ENCODE results near the gene IMMP2L. TPM values are rescaled to one million over a fixed set of nuclear protein-coding genes. Genes with fewer than 3 reads are reported as not detected.
"Not testable (repeated sequence)": the region's sequence is repeated elsewhere in the genome, so short reads cannot be mapped to it uniquely, and the experiment has no call there.

IMMP2L gene
- total RNA-seq, 1 donor from 2014 or later = 17.8 TPM

GRCh38 chr7:111074748-111075146 is 487.5 kb downstream of the IMMP2L start:
- no peak for DNase-seq
- TF ChIP-seq, protein P1, sequence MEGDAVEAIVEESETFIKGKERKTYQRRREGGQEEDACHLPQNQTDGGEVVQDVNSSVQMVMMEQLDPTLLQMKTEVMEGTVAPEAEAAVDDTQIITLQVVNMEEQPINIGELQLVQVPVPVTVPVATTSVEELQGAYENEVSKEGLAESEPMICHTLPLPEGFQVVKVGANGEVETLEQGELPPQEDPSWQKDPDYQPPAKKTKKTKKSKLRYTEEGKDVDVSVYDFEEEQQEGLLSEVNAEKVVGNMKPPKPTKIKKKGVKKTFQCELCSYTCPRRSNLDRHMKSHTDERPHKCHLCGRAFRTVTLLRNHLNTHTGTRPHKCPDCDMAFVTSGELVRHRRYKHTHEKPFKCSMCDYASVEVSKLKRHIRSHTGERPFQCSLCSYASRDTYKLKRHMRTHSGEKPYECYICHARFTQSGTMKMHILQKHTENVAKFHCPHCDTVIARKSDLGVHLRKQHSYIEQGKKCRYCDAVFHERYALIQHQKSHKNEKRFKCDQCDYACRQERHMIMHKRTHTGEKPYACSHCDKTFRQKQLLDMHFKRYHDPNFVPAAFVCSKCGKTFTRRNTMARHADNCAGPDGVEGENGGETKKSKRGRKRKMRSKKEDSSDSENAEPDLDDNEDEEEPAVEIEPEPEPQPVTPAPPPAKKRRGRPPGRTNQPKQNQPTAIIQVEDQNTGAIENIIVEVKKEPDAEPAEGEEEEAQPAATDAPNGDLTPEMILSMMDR (IDR thresholded peaks at IDR 0.05; ENCODE audit: borderline replicate concordance) = no peak
- no peaks in the 10 kb centered on the region for H3K27me3 ChIP-seq (ENCODE audit: low read depth)
- no peak overlapping the region for H3K4me3 ChIP-seq
- H3K9me3 ChIP-seq (replicated peaks) = no peaks in the 10 kb centered on the region
- H3K36me3 ChIP-seq = no peaks in the 10 kb centered on the region
- peaks cover 21% of the 10 kb centered on the region for H3K4me1 ChIP-seq
- intact Hi-C loops (cut with micrococcal nuclease) = no loop called here
- H3K27ac ChIP-seq (replicated peaks) = no peak overlapping the region

DNA sequence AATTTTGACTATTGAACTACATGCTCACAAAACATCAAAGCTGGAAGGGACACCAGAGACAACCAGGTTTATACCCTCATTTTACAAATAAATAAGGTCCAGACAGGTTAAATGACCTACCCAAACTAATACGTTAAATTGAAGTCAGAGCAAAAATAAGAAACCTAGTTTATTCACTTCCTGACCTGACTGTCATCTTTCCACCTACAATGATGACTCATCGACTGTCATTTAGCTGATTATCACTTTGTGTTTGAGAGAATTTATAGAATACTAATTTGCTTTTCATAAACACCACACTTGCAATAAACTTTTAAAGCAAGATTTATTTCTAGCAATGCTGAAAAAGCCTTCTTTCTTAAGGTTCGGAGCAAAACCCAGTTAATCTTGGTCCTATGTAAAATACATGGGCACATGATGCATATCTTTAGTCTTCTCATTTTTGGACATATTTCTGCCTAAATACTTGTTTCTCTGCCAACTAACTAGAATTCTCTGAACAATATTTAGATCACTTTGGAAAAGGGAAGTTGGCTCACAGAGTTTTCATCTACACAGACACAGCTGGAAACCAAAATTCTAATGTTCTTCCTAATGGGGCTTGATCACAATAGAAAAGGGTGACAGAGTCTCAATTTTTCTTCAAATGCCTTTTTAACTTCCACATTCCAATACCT is 488.1 kb downstream of the IMMP2L start:
- no peak for DNase-seq
- TF ChIP-seq, protein P1 (IDR thresholded peaks at IDR 0.05; ENCODE audit: borderline replicate concordance) = no peak
- Histone ChIP-seq H3K36me3 (no peaks in the 10 kb centered on the region), H3K27ac (replicated peaks) (no peak overlapping the region), H3K4me3 (no peak overlapping the region), H3K27me3 (ENCODE audit: low read depth) (no peaks in the 10 kb centered on the region), H3K4me1 (peaks cover 21% of the 10 kb centered on the region), H3K9me3 (replicated peaks) (no peaks in the 10 kb centered on the region)
- intact Hi-C loops (cut with micrococcal nuclease) = no loop called here

GRCh38 chr7:111072658-111073057 is 489.6 kb downstream of the IMMP2L start:
- H3K9me3 ChIP-seq (replicated peaks); H3K36me3 ChIP-seq; H3K4me3 ChIP-seq; H3K27ac ChIP-seq (replicated peaks); intact Hi-C loops (cut with micrococcal nuclease); DNase-seq; H3K27me3 ChIP-seq (ENCODE audit: low read depth): not testable (repeated sequence)
- peaks cover 32% of the 10 kb centered on the region for H3K4me1 ChIP-seq

GRCh38 chr7:111071556-111071955 is 490.7 kb downstream of the IMMP2L start:
- H3K4me3 ChIP-seq = no peak overlapping the region
- H3K27ac ChIP-seq (replicated peaks) = no peak overlapping the region
- intact Hi-C loops (cut with micrococcal nuclease) = no loop called here
- no peaks in the 10 kb centered on the region for H3K36me3 ChIP-seq
- no peaks in the 10 kb centered on the region for H3K27me3 ChIP-seq (ENCODE audit: low read depth)
- DNase-seq = no peak
- no peaks in the 10 kb centered on the region for H3K9me3 ChIP-seq (replicated peaks)
- H3K4me1 ChIP-seq = peaks cover 32% of the 10 kb centered on the region
- TF ChIP-seq, protein P1 (IDR thresholded peaks at IDR 0.05; ENCODE audit: borderline replicate concordance) = no peak

- Histone ChIP-seq H3K9me3 (replicated peaks) (no peaks in the 10 kb centered on the region), H3K4me1 (peaks cover 11% of the 10 kb centered on the region), H3K27me3 (ENCODE audit: low read depth) (no peaks in the 10 kb centered on the region), H3K4me3 (no peak overlapping the region), H3K27ac (replicated peaks) (no peak overlapping the region), H3K36me3 (no peaks in the 10 kb centered on the region)
- DNase-seq = no peak
- TF ChIP-seq, protein P1 (IDR thresholded peaks at IDR 0.05; ENCODE audit: borderline replicate concordance) = no peak
- intact Hi-C loops (cut with micrococcal nuclease) = no loop called here
Observed at GRCh38 chr7:111068618-111069017, 493.7 kb downstream of the IMMP2L start.

DNA sequence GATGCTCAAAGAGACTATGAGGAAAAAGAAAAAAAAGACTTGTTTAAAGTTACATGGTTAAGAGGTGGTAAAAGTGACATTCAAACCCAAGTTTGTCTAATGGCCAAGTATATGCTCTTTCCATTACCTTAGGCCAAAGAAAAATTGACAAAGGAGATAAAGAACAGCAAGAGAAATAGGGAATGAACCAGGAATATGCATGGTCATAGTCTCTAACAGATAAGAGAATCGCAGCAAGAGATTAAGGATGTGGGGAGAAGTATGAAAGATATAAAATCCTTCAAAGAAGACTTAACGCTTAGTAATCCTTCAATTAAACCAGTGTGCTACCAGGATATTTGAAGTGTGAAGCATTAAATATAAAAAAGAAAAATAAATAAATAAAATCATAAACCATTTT is 494.6 kb downstream of the IMMP2L start:
- Histone ChIP-seq H3K36me3 (no peaks in the 10 kb centered on the region), H3K4me1 (peaks cover 11% of the 10 kb centered on the region), H3K27ac (replicated peaks) (no peak overlapping the region), H3K9me3 (replicated peaks) (peaks cover 9% of the 10 kb centered on the region), H3K27me3 (ENCODE audit: low read depth) (no peaks in the 10 kb centered on the region), H3K4me3 (no peak overlapping the region)
- DNase-seq = no peak
- intact Hi-C loops (cut with micrococcal nuclease) = no loop called here
- TF ChIP-seq, protein P1 (IDR thresholded peaks at IDR 0.05; ENCODE audit: borderline replicate concordance) = no peak

Data from left ventricle myocardium inferior (tissue), 1 donor.